AG04449 (cell line): Measurements from ENCODE around the gene FANCC.

Experiments
- CTCF ChIA-PET: fragments of 350-600 bp; formaldehyde crosslinking; extraction: SDS; loops from one replicate; lab custom pipeline; 2021; ENCODE audit warnings: antibody characterized with exemption; lab: Yijun Ruan, JAX
- POLR2A ChIA-PET: fragments of 400-600, 350-600 bp; formaldehyde crosslinking; extraction: SDS; loops from one replicate; lab custom pipeline; 2020; ENCODE audit warnings: antibody characterized with exemption, inconsistent platforms; lab: Yijun Ruan, JAX
- DNase-seq: peaks from one replicate; pipeline ENCODE4 v3.0.0-alpha.2; 2010; ENCODE audit warnings: low read depth, low spot score
- H3K4me3 ChIP-seq: 2 replicates; pipeline ENCODE4 v1.5.1; 2011; ENCODE audit warnings: low read depth, mild to moderate bottlenecking, control low read depth, low read length
- TF ChIP-seq, protein P1 (sequence below): IDR thresholded peaks from one replicate; pipeline ENCODE4 v1.5.1; 2011; ENCODE audit warnings: mild to moderate bottlenecking, moderate library complexity, low read length, control low read depth, inconsistent platforms; ENCODE audit not compliant: insufficient read depth; ENCODE audit errors: missing control alignments

The FANCC gene

DNA sequence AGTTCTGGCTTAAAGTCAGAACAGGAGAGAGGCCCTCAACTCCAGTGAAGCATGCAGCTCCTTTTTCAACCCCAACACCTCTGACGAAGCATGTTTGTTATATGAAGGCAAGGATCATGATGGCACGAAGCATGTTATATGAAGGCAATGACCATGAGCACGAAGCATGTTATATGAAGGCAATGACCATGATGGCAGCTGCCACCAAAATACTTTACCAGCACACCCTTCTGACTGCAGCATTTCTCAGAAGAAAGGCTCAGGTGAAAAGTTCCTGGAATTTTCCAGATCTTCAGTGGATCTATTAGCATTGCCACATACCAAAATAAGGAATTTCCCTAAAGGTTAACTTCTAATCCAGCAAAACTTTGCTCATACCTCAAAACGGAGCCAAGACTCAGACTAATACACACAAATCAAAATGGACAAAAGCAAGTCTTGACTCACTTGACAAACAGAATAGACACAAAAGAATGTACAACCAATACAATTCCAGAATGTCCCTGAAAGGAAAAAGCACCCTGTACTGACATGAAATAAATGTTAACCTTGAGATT, 217.4 kb downstream of the FANCC start:
- DNase-seq = no peak
- TF ChIP-seq, protein P1, sequence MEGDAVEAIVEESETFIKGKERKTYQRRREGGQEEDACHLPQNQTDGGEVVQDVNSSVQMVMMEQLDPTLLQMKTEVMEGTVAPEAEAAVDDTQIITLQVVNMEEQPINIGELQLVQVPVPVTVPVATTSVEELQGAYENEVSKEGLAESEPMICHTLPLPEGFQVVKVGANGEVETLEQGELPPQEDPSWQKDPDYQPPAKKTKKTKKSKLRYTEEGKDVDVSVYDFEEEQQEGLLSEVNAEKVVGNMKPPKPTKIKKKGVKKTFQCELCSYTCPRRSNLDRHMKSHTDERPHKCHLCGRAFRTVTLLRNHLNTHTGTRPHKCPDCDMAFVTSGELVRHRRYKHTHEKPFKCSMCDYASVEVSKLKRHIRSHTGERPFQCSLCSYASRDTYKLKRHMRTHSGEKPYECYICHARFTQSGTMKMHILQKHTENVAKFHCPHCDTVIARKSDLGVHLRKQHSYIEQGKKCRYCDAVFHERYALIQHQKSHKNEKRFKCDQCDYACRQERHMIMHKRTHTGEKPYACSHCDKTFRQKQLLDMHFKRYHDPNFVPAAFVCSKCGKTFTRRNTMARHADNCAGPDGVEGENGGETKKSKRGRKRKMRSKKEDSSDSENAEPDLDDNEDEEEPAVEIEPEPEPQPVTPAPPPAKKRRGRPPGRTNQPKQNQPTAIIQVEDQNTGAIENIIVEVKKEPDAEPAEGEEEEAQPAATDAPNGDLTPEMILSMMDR = no peak
- H3K4me3 ChIP-seq = no peak overlapping the region
- ChIA-PET POLR2A (no interaction called here), CTCF (interaction anchor here (1.4 to 2.1 kb wide), 2 partner anchors 27 to 31 kb away, joined by 3 to 7 read pairs; no protein-coding TSS in a partner anchor)

DNA sequence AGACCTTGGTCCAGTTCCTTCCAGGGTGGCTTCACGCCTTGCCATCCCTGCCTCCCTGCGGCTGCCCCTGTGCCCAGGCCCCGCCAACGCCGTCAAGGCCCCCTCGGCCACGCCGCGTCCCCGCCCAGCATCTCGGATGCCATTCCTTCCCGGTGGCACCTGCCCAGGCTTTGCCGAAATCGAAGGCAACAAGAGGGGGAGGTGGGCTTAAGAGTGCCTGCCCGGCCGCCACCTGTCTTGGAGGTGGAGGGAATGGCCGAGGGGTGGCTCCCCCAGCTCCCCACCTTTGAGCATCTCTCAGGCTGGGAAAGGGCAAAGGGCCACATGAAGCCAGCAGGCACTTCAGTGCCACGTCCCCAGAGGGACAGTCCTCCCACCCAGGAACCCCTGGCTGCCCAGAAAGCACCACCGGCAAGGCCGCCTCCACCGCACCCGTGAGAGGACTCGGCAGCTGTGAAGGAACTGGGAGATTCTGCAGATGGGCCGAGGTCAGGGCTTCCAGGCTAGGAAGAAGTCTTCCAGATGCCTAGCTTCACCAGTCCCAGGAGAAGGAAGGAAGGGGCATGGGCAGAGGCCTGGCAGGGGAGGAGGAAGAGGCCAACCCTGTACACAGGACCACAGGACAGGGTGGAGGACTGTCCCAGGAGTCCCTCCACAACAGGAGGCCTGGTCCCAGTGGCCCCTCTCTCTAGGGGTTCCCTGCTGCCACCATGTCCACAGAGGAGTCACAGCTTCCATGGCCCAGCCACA, 218.0 kb downstream of the FANCC start:
- ChIA-PET CTCF (interaction anchor here (1.4 to 2.1 kb wide), 3 partner anchors 28 to 418 kb away, joined by 3 to 7 read pairs (median 4); no protein-coding TSS in a partner anchor), POLR2A (no interaction called here)
- no peak overlapping the region for H3K4me3 ChIP-seq
- TF ChIP-seq, protein P1 = no peak
- no peak for DNase-seq

DNA sequence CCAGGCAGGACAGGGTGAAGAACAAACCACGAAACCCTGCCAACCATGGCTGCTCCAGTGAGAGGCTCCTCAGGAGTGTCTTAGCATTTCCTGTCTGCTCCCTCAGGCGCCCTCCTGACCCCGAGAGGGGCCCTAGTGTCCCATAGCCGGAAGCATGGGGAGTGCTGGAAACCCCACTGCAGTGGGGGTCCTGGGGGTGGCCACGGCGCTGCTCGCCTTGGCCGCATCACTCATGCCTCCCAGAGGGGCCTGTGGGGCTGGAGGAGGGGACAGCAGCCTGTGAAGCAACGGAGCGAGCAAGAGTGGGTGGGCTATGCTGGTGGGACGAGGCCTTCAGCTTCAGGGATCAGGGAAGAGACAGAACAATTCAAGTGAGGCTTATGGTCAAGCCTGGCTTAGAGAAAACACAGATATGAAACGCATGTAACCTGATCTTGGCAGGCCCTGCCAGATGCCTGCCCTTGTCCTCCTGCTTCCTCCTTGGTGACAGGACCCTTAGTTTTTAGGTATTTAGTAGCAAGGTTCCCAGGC, 219.1 kb downstream of the FANCC start:
- TF ChIP-seq, protein P1 = no peak
- ChIA-PET POLR2A (no interaction called here), CTCF (interaction anchor here (1.4 to 3.5 kb wide), 4 partner anchors 29 to 417 kb away, joined by 3 to 20 read pairs (median 6); no protein-coding TSS in a partner anchor)
- no peak overlapping the region for H3K4me3 ChIP-seq
- DNase-seq = no peak

DNA sequence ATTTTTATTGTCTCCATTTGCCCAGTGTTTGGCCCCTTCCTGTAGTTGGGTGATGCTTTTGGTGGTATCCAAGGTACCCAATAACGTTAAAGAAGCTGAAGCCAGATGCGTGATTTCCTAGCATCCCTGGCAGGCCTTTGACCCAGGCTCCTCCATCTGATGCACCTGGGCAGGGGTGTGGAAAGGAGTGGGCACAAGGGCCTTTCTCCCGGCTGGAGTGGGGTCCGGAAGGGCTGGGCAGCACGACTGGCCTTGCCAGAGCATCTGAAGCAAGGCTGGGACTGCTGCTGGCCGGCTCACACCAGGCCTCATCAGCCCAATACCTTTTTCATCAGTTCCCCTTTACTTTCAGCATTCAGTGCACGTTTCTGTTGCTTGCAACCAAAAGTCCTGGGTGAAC, 220.2 kb downstream of the FANCC start:
- POLR2A ChIA-PET = interaction anchor here (0.5 kb wide), 1 partner anchor 9 kb away, joined by 3 read pairs; no protein-coding TSS in a partner anchor

DNA sequence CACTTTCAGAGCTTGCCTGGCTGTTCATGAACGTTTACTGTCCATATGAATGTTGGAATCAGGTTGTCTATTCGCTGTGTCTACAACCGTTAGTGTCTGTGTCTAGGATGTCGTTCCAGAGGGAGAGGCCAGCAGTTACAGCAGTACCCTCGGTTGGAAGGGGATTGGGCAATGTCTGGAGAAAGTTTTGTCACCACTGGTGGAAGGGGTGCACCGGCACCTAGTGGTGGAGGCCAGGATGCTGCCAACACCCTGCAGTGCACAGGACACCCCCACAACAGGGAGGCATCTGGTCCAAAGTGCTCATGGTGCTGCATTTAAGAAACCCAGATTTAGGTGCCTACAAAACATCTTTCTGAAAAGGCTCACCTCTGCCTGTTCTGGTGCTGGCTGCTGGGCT, 220.7 kb downstream of the FANCC start:
- CTCF ChIA-PET = interaction anchor here (1.0 to 3.5 kb wide), 5 partner anchors 8 to 415 kb away, joined by 3 to 20 read pairs (median 4); no protein-coding TSS in a partner anchor

More for the DNA sequence above, 220.2 kb downstream of the FANCC start:
- no peak overlapping the region for H3K4me3 ChIP-seq
- TF ChIP-seq, protein P1 = no peak
- CTCF ChIA-PET = interaction anchor here (1.0 to 3.5 kb wide), 5 partner anchors 26 to 416 kb away, joined by 3 to 20 read pairs (median 3); no protein-coding TSS in a partner anchor
- no peak for DNase-seq

More for the DNA sequence above, 220.7 kb downstream of the FANCC start:
- DNase-seq = no peak
- TF ChIP-seq, protein P1 = no peak
- POLR2A ChIA-PET = no interaction called here
- no peak overlapping the region for H3K4me3 ChIP-seq
